Measurements from ENCODE around the gene DYNC1H1.
"Not testable (repeated sequence)": the region's sequence is repeated elsewhere in the genome, so short reads cannot be mapped to it uniquely, and the experiment has no call there.

The DYNC1H1 gene

DNA sequence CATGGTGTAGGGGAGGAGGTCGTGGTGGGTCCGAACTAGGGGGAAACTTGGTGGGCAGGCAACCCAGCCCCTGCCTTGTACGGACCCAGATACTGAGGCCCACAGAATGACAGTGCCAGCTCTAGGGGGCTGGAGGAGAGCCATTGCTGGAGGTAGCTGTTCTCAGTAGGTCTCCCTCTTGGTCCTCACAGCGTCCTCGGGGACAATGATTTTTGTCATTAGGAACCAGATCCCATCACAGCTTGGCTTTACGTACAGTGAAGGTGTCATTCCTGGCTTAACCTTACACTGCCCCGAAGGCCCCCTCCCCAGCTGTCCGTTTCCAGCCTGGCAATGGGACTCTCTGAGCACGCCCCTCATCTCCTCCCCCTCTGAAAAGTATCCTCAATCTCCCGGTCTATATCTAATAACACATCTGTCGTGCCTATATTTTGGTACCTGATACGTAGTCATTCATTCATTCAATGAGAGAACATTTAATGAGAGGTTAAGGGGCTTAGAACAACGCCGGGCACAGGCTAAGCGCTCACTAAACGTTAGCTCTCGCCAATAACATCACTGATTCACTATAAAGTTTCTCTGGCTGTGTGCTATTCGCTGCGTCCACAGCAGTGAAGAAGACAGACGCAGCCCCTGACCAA is 597 bp upstream of the DYNC1H1 start:
- no peak for DNase-seq (ENCODE audit: low read depth)

DNA sequence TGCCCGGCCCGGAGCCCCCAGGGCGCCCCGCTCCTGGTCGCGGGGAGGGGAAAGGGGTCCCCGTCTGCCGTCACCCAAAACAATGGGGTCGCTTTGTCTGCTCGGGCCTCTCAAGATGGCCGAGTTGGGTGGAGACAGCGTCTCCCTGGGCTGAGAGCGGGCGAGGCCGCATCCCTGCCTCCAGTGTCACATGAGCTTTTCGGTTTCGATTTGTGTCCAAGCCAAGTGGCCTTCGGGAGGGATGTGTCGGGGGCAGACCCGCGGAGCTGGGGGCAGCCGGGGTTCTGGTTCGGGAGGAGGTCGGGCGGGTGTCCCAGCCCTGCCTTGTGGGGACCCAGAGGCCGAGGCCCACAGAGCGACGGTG is 790 bp downstream of the DYNC1H1 start:
- peak; percentile 25 for DNase-seq (ENCODE audit: low read depth)

DNA sequence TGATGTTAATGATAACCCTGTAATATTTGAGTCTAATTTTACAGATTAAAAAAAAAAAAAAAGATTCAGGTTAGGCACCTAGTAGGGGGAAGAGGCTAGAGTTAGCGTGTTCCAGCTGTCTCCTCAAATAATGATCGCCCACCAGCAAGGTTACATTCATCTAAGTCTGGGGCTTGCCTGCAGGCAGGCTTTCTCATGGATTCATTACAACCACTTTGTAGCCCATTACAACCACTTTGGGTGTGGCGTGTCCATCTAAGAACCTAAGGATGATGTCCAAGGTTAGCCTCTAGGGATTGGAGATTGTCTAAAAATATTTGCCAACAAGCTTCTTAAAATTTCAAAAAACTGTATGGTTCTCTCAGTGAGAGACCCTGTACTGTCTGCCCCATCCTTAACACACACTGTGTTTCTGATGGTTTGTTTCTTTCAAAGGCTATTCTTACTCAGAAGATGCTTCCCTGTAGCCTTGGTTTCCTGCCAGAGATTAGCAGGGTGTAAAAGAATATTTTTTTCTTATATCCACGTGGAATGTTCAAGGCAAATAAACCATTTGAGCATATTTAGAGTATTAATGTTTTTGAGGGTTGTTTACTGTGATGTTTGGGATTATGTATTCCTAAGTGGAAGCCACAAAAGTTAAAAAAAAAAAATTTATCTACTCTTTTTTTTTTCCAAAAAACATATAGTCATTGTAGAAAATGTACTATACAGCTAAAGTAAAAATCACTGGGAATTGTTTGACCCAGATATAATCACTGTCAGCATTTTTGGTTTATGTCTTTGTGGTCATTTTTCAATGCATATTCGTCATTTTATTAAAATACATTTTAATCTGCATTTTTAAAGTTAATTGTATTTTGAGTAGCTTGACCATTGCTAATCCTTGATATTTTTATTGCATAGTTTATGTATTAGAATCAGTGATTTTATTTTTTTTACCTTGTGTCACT is 1.7 kb downstream of the DYNC1H1 start:
- no peak for DNase-seq (ENCODE audit: low read depth)

DNA sequence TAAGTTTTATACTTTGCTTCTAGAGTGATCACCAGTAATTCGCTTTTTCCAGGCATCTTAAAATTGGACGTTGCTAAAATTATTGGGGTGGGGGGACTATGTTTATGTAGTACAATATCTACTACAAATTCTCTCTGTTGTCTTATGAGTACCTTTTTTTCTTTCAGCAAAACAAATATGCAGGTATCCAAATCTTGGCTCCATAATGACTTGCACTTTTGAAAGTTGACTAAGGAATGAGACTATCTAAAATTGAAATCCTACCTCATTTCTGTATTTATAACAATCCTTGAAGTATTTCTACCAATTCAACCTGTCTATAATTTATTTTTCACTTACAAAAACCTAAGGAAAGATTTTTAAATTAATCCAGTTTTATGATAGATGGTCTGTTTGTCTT is 2.4 kb downstream of the DYNC1H1 start:
- no peak for DNase-seq (ENCODE audit: low read depth)

DNA sequence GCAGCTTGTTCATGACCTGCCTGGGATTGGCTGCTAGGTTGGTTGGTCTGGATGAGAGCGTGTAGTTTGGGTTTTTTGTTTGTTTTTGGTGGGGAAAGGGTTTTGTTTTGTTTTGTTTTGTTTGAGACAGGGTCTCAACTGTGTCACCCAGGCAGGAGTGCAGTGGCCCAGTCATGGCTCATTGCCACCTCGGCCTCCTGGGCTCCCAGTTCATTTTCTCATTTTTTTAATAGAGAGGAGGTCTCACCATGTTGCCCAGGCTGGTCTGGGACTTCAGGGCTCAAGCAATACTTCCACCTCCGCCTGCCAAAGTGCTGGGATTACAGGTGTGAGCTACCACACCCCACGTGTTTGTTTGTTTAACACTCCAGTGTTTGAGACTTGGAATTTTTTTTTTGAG is 3.8 kb downstream of the DYNC1H1 start:
- no peak for DNase-seq (ENCODE audit: low read depth)

DNA sequence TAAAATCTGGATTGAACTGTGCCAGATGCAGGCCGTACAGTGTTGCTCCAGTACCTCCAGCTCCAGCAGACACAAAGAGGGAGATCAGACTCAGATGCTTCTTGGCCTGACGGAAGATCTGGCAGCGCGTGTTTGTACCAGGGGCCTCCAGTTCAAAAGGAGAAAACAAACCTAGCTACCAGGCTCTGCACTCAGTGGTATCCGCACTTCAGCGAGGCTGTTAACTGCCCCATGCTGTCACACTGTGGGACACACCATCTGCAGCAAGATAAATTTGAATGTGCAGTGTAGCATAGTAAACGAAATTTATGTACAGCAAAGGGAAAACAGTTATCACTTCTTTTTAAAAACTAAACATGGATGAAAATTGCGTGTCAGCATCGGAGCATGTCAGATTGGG is 5.1 kb downstream of the DYNC1H1 start:
- DNase-seq (ENCODE audit: low read depth) = no peak

DNA sequence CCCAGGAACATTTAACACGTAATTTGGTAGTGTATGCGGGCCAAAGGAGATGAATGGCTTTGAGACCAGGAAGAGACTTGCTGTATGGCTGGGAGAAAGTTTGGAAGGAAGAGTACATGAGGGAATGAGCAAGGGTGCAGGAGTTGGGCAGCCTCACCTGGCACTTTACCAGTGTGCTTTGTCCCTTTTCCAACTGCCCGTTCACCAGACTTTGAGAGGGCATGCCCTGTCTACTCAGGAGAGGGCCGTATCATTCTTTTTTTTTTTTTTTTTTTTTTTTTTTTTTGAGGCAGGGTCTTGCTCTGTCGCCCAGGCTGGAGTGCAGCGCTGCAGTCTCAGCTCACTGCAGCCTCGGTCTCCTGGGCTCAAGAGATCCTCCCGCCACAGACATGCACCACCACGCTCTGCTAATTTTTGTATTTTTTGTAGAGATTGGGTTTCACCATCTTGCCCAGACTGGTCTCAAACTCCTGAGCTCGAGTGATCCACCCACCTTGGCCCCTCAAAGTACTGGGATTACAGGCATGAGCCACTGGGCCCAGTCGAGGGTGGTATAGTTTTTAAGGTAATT is 6.5 kb downstream of the DYNC1H1 start:
- no peak for DNase-seq (ENCODE audit: low read depth)

DNA sequence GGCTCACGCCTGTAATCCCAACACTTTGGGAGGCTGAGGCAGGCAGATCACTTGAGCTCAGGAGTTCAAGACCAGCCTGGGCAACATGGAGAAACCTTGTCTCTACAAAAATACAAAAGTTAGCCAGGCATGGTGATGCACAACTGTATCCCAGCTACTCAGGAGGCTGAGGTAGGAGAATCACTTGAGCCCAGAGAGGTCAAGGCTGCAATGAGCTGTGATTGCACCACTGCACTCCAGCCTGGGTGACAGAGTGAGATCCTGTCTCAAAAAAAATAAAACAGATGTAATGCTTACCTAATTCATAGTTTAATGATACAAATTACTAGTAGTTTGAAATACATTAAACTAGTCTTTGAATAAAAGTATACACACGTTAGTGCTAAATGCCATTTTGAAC is 7.1 kb downstream of the DYNC1H1 start:
- not testable (repeated sequence) for DNase-seq (ENCODE audit: low read depth)

DNA sequence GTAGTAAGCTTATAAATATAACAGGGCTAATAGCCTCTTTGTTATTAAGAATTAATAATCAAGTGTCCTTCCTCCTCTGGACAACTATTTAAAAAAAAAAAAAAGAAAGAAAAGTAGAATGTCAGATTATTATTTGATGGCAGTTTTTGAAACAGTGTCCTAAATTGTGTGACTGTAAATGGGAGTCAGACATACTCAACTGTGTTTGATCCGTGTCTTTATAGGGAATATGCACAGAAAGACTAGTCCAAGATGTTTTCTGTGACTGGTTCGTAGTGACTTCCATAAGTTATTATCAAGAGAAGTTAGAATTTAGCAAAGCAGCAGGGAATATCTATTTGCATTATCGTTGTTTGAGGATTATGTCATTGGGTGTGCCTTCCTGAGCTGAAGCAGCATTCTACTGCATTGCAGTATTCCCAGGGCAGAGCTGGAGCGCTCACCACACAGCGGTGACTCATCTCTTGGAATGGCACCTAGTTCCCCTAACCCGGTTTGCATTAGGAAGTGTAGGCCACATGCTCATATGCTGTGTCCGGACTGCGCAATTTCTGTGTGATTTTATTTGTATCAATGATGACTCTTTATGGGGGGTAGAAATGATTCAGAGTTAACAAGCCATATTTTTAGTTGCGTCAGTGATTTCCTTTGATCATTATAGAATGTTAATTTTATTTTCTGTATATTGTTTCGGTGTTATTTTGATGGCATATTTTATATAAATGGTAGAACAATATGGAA is 7.9 kb downstream of the DYNC1H1 start:
- DNase-seq (ENCODE audit: low read depth) = no peak

DNA sequence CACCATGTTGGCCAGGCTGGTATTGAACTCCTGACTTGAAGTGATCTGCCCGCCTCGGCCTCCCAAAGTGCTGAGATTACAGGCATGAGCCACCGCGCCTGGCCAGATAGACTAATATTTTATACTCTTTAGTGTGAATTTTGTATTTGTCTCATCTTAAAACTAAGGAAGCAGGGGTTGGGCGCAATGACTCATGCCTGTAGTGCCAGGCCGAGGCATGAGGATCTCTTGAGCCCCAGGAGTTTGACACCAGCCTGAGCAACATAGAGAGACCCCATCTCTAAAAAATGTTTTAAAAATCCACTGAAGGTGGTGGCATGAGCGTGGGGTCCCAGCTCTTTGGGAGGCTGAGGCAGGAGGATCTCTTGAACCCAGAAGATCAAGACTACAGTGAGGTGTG is 9.0 kb downstream of the DYNC1H1 start:
- DNase-seq (ENCODE audit: low read depth) = no peak

DNA sequence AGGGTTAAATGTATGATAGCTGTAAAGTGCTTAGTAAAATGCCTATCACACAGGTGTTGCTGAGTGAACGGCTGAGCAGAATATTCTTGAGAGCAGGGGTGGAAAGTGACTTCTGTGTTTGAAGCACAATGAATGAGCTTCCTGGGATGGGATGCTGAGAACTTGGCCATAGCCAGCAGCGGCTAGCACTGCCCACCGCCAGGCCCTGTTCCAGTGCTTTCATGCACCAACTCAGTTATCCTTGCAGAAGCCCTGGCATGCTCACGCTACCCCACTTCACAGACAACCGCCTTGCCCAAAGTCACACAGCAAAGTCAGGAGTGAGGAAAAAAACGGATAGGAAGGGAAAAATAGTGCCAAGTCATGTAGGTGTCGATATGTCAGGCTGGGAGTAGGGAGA is 10.9 kb downstream of the DYNC1H1 start:
- no peak for DNase-seq (ENCODE audit: low read depth)

DNA sequence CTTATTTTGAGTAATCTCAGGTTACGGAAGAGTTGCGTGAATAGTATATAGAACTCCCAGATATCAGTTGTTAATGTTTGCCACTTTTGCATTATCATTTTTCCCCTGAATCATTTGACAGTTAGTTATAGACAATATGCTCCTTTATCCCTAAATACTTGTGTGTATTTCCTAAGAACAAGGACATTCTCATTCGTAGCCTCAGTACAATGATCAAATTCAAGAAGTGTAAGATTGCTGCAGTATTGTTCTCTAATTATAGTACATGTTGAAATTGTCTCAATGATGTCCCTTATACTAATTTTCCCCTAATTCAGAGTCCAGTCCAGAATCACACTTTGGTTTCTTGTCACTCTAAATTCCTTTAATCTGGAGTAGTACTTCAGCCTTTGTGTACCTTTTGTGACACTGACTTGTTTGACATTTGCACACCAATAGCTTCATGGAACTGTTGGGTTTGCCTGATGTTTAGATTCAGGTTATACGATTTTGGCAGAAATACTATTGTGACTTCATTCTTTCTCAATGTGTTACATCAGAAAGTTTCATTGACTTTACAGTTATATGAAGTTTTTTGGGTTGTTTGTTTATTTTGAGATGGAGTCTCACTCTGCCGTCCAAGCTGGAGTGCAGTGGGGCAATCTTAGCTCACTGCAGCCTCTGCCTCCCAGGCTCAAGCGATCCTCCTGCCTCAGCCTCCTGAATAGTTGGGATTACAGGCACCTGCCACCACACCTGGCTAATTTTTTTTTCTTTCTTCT is 13.1 kb downstream of the DYNC1H1 start:
- no peak for DNase-seq (ENCODE audit: low read depth)

DNA sequence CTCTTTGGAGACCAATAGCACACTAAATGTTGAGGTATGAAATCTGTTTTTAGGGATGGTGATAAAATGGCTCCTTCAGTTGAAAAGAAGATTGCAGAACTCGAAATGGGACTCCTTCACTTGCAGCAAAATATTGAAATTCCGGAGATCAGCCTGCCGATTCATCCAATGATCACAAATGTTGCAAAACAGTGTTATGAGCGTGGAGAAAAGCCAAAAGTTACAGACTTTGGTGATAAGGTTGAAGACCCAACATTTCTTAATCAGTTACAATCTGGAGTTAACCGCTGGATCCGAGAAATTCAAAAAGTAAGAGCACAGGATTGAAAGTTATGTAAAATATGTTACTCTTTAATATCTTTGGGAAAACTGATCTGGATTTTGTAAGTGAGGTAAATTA is 15.3 kb downstream of the DYNC1H1 start:
- DNase-seq (ENCODE audit: low read depth) = no peak

DNA sequence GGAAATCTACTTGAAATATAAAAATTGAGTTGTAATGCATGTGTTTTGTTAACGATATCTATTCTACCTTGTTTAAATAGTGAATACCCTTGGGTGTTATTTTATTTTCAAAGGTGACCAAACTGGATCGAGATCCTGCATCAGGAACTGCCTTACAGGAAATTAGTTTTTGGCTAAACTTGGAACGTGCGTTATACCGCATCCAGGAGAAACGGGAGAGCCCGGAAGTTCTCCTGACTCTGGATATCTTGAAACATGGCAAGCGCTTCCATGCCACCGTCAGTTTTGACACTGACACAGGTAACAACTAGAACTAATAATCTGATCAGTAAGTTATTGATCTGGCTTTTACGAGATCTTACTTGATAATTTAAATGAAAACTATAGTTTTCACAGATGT is 15.9 kb downstream of the DYNC1H1 start:
- DNase-seq (ENCODE audit: low read depth) = no peak

DNA sequence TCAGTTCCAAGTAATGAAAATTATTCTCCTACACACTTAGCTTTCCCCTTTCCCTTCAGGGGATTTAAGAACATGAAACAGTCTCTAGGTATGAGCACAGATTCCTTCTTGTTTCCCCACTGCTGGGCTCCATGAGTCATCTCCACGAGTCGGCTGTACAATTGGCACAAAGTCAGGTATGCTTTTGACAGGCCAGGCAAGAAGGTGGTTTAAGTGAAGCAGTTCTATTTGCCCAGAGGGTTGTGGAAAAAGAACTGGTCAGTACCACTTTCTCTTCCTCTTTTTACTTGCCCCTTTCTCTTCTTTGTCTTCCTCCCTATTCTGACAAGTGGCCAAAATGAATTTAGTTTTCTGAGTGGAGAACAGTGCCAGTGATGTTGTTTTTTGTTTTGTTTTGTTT is 16.3 kb downstream of the DYNC1H1 start:
- DNase-seq (ENCODE audit: low read depth) = no peak

DNA sequence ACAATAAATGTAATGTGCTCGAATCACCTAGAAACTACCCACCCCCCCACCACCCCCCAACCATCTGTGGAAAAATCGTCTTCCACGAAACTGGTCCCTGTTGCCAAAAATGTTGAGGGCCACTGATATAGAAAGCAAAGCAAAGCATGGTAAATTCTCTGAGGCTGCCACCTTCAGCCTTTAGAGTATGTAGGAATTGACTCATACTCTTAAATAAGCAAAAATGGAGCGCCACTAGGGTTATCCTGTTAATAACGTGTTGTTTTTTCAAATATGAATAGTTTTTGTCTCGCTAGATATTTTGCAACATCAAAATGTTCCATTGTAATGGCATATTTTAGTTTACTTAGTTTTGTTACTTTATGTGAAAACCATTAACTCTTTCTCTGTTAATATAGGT is 18.2 kb downstream of the DYNC1H1 start:
- no peak for DNase-seq (ENCODE audit: low read depth)

DNA sequence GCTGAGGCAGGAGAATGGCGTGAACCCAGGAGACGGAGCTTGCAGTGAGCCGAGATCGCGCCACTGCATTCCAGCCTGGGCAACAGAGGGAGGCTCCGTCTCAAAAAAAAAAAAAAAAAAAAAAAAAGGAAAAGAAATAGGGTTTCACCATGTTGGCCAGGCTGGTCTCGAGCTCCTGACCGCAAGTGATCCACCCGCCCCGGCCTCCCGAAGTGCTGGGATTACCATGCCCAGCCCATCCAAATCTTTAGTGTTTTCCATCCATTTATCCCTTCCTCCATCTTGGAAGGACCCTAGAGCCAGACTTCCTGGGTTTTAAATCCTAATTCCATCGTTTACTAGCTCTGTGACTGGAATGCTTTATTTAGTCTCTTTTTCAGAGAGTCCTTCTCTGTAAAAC is 20.5 kb downstream of the DYNC1H1 start:
- DNase-seq (ENCODE audit: low read depth) = not testable (repeated sequence)

DNA sequence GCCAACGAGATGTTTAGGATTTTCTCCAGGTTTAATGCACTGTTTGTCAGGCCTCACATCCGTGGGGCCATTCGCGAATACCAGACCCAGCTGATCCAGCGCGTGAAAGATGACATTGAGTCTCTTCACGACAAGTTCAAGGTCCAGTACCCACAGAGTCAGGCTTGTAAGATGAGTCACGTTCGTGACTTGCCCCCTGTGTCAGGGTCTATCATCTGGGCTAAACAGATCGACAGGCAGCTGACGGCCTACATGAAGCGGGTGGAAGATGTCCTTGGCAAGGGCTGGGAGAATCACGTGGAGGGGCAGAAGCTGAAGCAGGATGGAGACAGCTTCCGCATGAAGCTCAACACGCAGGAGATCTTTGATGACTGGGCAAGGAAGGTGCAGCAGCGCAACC is 21.6 kb downstream of the DYNC1H1 start:
- DNase-seq (ENCODE audit: low read depth) = no peak

DNA sequence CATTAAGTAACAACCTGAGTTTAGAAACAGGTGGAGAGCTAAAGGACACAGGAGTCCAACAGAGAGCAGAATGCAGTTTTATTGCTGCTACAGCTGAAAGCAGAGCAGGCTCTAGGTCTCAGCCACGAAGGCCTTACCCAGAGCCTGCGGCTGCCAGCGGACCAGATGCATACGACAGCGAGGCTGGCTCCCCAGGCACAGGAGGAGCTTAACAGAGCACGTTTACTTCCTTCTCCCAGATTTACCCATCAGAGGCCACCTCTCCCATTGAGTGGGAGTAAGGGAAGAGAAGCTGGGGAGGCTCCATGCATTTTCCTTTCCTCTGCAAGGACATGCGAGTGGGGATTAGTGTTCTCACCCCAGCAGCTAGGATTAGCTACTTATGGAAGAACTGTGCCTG is 22.6 kb downstream of the DYNC1H1 start:
- DNase-seq (ENCODE audit: low read depth) = no peak

DNA sequence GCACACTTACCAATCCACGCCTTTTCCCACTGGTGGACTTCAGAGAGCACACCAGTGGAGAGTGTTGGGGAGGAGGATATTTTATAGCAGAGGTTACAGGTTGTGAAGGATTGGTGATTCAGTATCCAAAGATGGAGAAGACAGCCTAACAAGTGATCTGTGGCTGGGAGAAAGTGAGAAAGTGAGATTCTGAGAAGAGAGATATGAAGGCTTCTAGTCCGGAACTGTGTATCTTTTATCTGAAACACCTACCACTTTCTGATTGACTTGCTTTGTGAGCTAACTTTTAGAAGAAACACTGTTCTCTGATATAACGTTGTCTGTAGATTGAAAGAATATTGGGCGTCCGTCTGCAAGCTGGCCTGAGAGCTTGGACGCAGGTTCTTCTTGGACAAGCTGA is 24.0 kb downstream of the DYNC1H1 start:
- DNase-seq (ENCODE audit: low read depth) = no peak

DNA sequence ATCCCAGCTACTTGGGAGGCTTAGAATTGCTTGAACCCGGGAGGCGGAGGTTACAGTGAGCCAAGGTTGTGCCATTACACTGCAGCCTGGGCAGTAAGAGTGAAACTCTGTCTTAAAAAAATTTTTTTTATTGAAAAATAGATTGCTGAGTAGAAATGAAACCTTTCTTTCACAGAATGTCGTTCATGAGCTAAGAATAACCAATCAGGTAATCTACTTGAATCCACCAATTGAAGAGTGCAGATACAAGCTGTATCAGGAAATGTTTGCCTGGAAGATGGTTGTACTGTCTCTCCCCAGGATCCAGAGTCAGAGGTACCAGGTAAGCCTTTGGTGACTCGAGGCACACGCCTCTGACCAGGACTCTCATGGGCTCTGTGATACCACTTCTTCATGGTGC is 27.0 kb downstream of the DYNC1H1 start:
- DNase-seq (ENCODE audit: low read depth) = no peak

DNA sequence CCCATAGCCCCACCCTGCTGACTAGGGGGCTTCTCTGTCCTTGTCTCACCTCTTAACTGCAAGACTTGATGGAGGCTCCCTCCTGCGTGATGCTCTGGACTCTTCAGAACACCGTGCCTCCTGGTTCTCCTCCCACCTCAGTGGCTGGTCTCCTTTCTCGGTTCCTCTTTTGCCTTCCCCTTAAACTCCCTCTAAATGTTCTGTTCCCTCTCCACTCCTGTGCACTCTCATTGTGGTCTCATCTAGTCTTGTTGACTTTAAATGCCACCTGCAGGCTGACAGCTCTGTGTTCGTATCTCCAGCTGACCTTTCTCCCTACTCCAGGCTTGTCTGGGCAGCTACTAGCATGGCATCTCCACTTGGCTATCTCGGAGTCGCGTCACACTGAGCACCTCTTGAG is 28.3 kb downstream of the DYNC1H1 start:
- no peak for DNase-seq (ENCODE audit: low read depth)
